HG02588 (cell line): ENCODE data around the gene PRKCSH.

Source experiments
- ATAC-seq: cut with Tn5 transposase; IDR thresholded peaks from one replicate; pipeline ENCODE4 v1.9.1; 2021; ENCODE audit warnings: mild to moderate bottlenecking, moderate library complexity; ENCODE audit not compliant: unreplicated experiment

The PRKCSH gene

DNA sequence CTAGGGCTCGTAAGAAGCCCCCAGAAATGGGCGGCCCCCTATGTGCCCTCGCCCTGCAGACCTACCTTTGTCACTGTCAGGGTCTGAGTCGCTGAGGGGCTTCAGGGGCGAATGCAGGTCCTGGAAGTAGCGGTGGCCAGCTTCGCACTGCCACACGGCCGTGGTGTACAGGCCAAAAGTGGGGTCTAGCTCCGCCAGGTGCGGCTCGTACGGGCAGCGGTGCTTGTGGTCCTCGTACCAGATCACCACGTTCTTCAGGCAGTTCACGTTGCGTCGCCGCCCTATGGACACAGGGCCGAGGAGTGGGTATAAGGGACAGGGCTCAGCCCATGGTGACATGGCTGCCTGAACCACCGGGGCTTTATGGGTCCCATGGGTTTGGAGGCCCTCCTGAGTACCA, 60.5 kb downstream of the PRKCSH start:
- ATAC-seq = no peak

GRCh38 chr19:11496391-11497163, 61.1 kb downstream of the PRKCSH start:
- no peak for ATAC-seq

GRCh38 chr19:11499220-11499726, 63.8 kb downstream of the PRKCSH start:
- no peak for ATAC-seq

- no peak for ATAC-seq
These were observed 64.5 kb downstream of the PRKCSH start for GRCh38 chr19:11499890-11500420.
